ENCODE measurements around the gene ALAS1.

Gene ALAS1

GRCh38 chr3:52236424-52236886 lies 38.5 kb downstream of the ALAS1 start:
- in situ Hi-C loops (cut with HindIII; ENCODE audit: low pct_ligation_motif_present, low sequenced_read_pairs), result no loop called here
- H3K4me3 ChIP-seq (ENCODE audit: low read depth, low read length), result no peak overlapping the region
- H3K27ac ChIP-seq, result no peak overlapping the region
- DNase-seq, result no peak
- H3K36me3 ChIP-seq (replicated peaks), result peaks cover 34% of the 10 kb centered on the region
- peak; percentile 20 for TF ChIP-seq CTCF (IDR thresholded peaks at IDR 0.05; ENCODE audit: low read depth, low read length, missing control alignments)
- H3K27me3 ChIP-seq (replicated peaks), result no peaks in the 10 kb centered on the region

GRCh38 chr3:52237006-52237656 lies 39.2 kb downstream of the ALAS1 start:
- H3K36me3 ChIP-seq (replicated peaks), result peaks cover 27% of the 10 kb centered on the region
- no peak for DNase-seq
- peak overlapping the region; percentile 93 for H3K4me3 ChIP-seq (ENCODE audit: low read depth, low read length)
- no peaks in the 10 kb centered on the region for H3K27me3 ChIP-seq (replicated peaks)
- TF ChIP-seq CTCF (IDR thresholded peaks at IDR 0.05; ENCODE audit: low read depth, low read length, missing control alignments), result no peak
- peak overlapping the region; percentile 72 for H3K27ac ChIP-seq
- in situ Hi-C loops (cut with HindIII; ENCODE audit: low pct_ligation_motif_present, low sequenced_read_pairs), result no loop called here

GRCh38 chr3:52237657-52238172 lies 39.8 kb downstream of the ALAS1 start:
- Histone ChIP-seq H3K27me3 (replicated peaks) (no peaks in the 10 kb centered on the region), H3K36me3 (replicated peaks) (peaks cover 21% of the 10 kb centered on the region), H3K4me3 (ENCODE audit: low read depth, low read length) (peak overlapping the region; percentile 93), H3K27ac (peak overlapping the region; percentile 72)
- no peak for TF ChIP-seq CTCF (IDR thresholded peaks at IDR 0.05; ENCODE audit: low read depth, low read length, missing control alignments)
- DNase-seq, result peak; percentile 81
- in situ Hi-C loops (cut with HindIII; ENCODE audit: low pct_ligation_motif_present, low sequenced_read_pairs), result no loop called here

- TF ChIP-seq CTCF (IDR thresholded peaks at IDR 0.05; ENCODE audit: low read depth, low read length, missing control alignments), result no peak
- in situ Hi-C loops (cut with HindIII; ENCODE audit: low pct_ligation_motif_present, low sequenced_read_pairs), result no loop called here
- Histone ChIP-seq H3K27ac (peak overlapping the region; percentile 74), H3K27me3 (replicated peaks) (no peaks in the 10 kb centered on the region), H3K4me3 (ENCODE audit: low read depth, low read length) (peak overlapping the region; percentile 93), H3K36me3 (replicated peaks) (peaks cover 16% of the 10 kb centered on the region)
- no peak for DNase-seq
Measured at GRCh38 chr3:52238193-52238760, 40.3 kb downstream of the ALAS1 start.

GRCh38 chr3:52238761-52239701 lies 41.1 kb downstream of the ALAS1 start, which contains the start of gene TWF2:
TWF2 (minus strand) TSS chr3:52239158; CDS start chr3:52239016, 142 bp downstream.
- Histone ChIP-seq H3K4me3 (ENCODE audit: low read depth, low read length) (peak within 1 kb of the TSS; percentile 93), H3K27ac (peak within 1 kb of the TSS; percentile 74), H3K36me3 (replicated peaks) (peaks cover 11% of the 10 kb centered on the region), H3K27me3 (replicated peaks) (no peaks in the 10 kb centered on the region)
- in situ Hi-C loops (cut with HindIII; ENCODE audit: low pct_ligation_motif_present, low sequenced_read_pairs), result no loop called here
- DNase-seq, result peak; percentile 54
- peak; percentile 55 for TF ChIP-seq CTCF (IDR thresholded peaks at IDR 0.05; ENCODE audit: low read depth, low read length, missing control alignments)

All from brain microvascular endothelial cell (primary cell).